ENCODE data around the gene ANO10. TPM values are rescaled to one million over a fixed set of nuclear protein-coding genes. Genes with fewer than 3 reads are reported as not detected.
"Not testable (repeated sequence)": the region's sequence is repeated elsewhere in the genome, so short reads cannot be mapped to it uniquely, and the experiment has no call there.

Gene ANO10
- total and polyA plus RNA-seq, 8 donors: 3.6 to 202 (median 12.5) TPM

- no peaks in the 10 kb centered on the region for H3K27me3 ChIP-seq
- H3K27ac ChIP-seq: no peak overlapping the region
- DNase-seq: no peak
- intact Hi-C loops (cut with DNase I; ENCODE audit: low total_unique reads): no loop called here
- H3K4me3 ChIP-seq: no peak overlapping the region
- H3K36me3 ChIP-seq: peaks cover 0 to 22% (median 15%) of the 10 kb centered on the region in 4 donors
- no peaks in the 10 kb centered on the region for H3K4me1 ChIP-seq
- peaks cover 0 to 12% (median 5%) of the 10 kb centered on the region in 4 donors for H3K9me3 ChIP-seq
- TF ChIP-seq CTCF (IDR thresholded peaks at IDR 0.05) (no peak), POLR2A (IDR thresholded peaks at IDR 0.05) (no peak), POLR2AphosphoS5 (IDR thresholded peaks at IDR 0.05) (no peak), EP300 (IDR thresholded peaks at IDR 0.05) (no peak)
Measured at GRCh38 chr3:43597961-43598360, 23.9 kb downstream of the ANO10 start.

GRCh38 chr3:43596178-43596577 is 25.6 kb downstream of the ANO10 start:
- DNase-seq; H3K27ac ChIP-seq; intact Hi-C loops (cut with DNase I; ENCODE audit: low total_unique reads); H3K4me1 ChIP-seq; H3K27me3 ChIP-seq; H3K4me3 ChIP-seq: not testable (repeated sequence)
- peaks cover 4 to 36% (median 24%) of the 10 kb centered on the region in 4 donors for H3K36me3 ChIP-seq
- WGBS, 5 donors: 88 to 100% (median 98%) methylated on average over 2 to 3 of the region's 3 CpGs
- peaks cover 0 to 28% (median 14%) of the 10 kb centered on the region in 4 donors for H3K9me3 ChIP-seq

GRCh38 chr3:43595280-43595679 is 26.5 kb downstream of the ANO10 start:
- DNase-seq; H3K27ac ChIP-seq; H3K4me1 ChIP-seq; intact Hi-C loops (cut with DNase I; ENCODE audit: low total_unique reads); H3K4me3 ChIP-seq; H3K27me3 ChIP-seq: not testable (repeated sequence)
- Histone ChIP-seq H3K36me3 (peaks cover 6 to 43% (median 31%) of the 10 kb centered on the region in 4 donors), H3K9me3 (peaks cover 0 to 31% (median 15%) of the 10 kb centered on the region in 4 donors)
- WGBS, 5 donors: 97 to 99% (median 99%) methylated on average over 3 of the region's 3 CpGs

- H3K27ac ChIP-seq; intact Hi-C loops (cut with DNase I; ENCODE audit: low total_unique reads); H3K4me1 ChIP-seq; H3K4me3 ChIP-seq; H3K27me3 ChIP-seq; DNase-seq: not testable (repeated sequence)
- Histone ChIP-seq H3K36me3 (peaks cover 6 to 43% (median 31%) of the 10 kb centered on the region in 4 donors), H3K9me3 (peaks cover 0 to 31% (median 15%) of the 10 kb centered on the region in 4 donors)
- WGBS, 5 donors: 90 to 97% (median 94%) methylated on average over 4 of the region's 4 CpGs
Measured at GRCh38 chr3:43593588-43593987, 28.2 kb downstream of the ANO10 start.

- H3K4me1 ChIP-seq; H3K27me3 ChIP-seq; H3K27ac ChIP-seq; DNase-seq; H3K4me3 ChIP-seq; intact Hi-C loops (cut with DNase I; ENCODE audit: low total_unique reads): not testable (repeated sequence)
- Histone ChIP-seq H3K36me3 (peaks cover 6 to 30% (median 20%) of the 10 kb centered on the region in 4 donors), H3K9me3 (peaks cover 0 to 31% (median 15%) of the 10 kb centered on the region in 4 donors)
- 93 to 98% (median 96%) methylated on average over 7 to 9 of the region's 10 CpGs for WGBS, 5 donors
Measured at GRCh38 chr3:43591866-43592265, 29.9 kb downstream of the ANO10 start.

GRCh38 chr3:43587303-43587702 is 34.5 kb downstream of the ANO10 start:
- TF ChIP-seq CTCF (IDR thresholded peaks at IDR 0.05) (no peak), POLR2A (IDR thresholded peaks at IDR 0.05) (no peak), POLR2AphosphoS5 (IDR thresholded peaks at IDR 0.05) (no peak), EP300 (IDR thresholded peaks at IDR 0.05) (no peak)
- H3K27me3 ChIP-seq: no peaks in the 10 kb centered on the region
- H3K27ac ChIP-seq: no peak overlapping the region
- 93 to 95% (median 93%) methylated on average over 3 of the region's 3 CpGs for WGBS, 5 donors
- intact Hi-C loops (cut with DNase I; ENCODE audit: low total_unique reads): no loop called here
- H3K4me1 ChIP-seq: peaks cover 0 to 21% (median 5%) of the 10 kb centered on the region in 4 donors
- peaks cover 0 to 13% (median 7%) of the 10 kb centered on the region in 4 donors for H3K9me3 ChIP-seq
- DNase-seq: no peak
- H3K36me3 ChIP-seq: peaks cover 6 to 19% (median 17%) of the 10 kb centered on the region in 4 donors
- H3K4me3 ChIP-seq: no peak overlapping the region

All from stomach (tissue), 9 donors.